B cell (primary cell): ENCODE measurements around the gene CYP4A22. TPM values are rescaled to one million over a fixed set of nuclear protein-coding genes. Genes with fewer than 3 reads are reported as not detected.

ENCODE experiments used
- ATAC-seq: fragments of 200-7000 bp; cut with Tn5 transposase; one replicate; pipeline ENCODE4 v1.10.0; 2021; ENCODE audit warnings: low read depth, mild to moderate bottlenecking, moderate number of reproducible peaks, moderate library complexity
- CTCF ChIA-PET: fragments of 350-600 bp; sonication (Branson Sonifier 250); formaldehyde crosslinking; loops from one replicate; lab custom pipeline; 2021; ENCODE audit warnings: antibody characterized with exemption, inconsistent platforms; lab: Charles Lee
- POLR2A ChIA-PET: fragments of 350-600 bp; sonication (Branson Sonifier 250); formaldehyde crosslinking; loops from one replicate; lab custom pipeline; 2021; ENCODE audit warnings: antibody characterized with exemption; lab: Charles Lee
- DNase-seq: peaks from one replicate; pipeline ENCODE4 v3.0.0; 2013
- H2AFZ ChIP-seq: 2 replicates; pipeline ENCODE4 v1.6.1; 2012; ENCODE audit warnings: mild to moderate bottlenecking, low read depth, low read length; ENCODE audit not compliant: insufficient read depth, poor library complexity, severe bottlenecking
- H3K27ac ChIP-seq, 2 donors: 1 replicate in 1 of 2; 2 replicates in 1 of 2; pipeline ENCODE4 v1.5.1; 2012 to 2013; ENCODE audit warnings: low read length in 2 of 2, mild to moderate bottlenecking in 2 of 2, moderate library complexity in 1 of 2
- H3K27me3 ChIP-seq, 4 experiments: fragments of 200-600 bp in 1 of 4; sonication (generic) in 1 of 4; replicated peaks in 1 of 4; 1 replicate in 2 of 4; 2 replicates in 2 of 4; pipeline versions ENCODE4 v1.6.1 to v1.7.0; 2013 to 2016; ENCODE audit warnings: low read length in 3 of 4, mild to moderate bottlenecking in 2 of 4, mixed read lengths in 1 of 4, moderate library complexity in 1 of 4; ENCODE audit not compliant: insufficient read depth in 4 of 4, control insufficient read depth in 3 of 4; ENCODE audit errors: control extremely low read depth in 1 of 4
- H3K36me3 ChIP-seq, 2 experiments: replicated peaks in 1 of 2; 1 replicate in 1 of 2; 2 replicates in 1 of 2; pipeline versions ENCODE4 v1.6.1 to v1.7.1; 2013; ENCODE audit warnings: low read length in 1 of 2; ENCODE audit not compliant: insufficient read depth in 2 of 2, control insufficient read depth in 1 of 2; ENCODE audit errors: control extremely low read depth in 1 of 2, extremely low read depth in 1 of 2
- H3K4me1 ChIP-seq, 2 donors: fragments of 200-600 bp in 1 of 2; sonication (generic) in 1 of 2; 1 replicate in 1 of 2; 2 replicates in 1 of 2; pipeline versions ENCODE4 v1.5.1 to v1.6.1; 2013 to 2017; ENCODE audit warnings: low read length in 2 of 2; ENCODE audit not compliant: control insufficient read depth in 2 of 2, insufficient read depth in 2 of 2
- H3K4me2 ChIP-seq: replicated peaks from 2 replicates; pipeline ENCODE3; 2012; ENCODE audit warnings: mild to moderate bottlenecking, low read depth, low read length; ENCODE audit not compliant: poor library complexity, severe bottlenecking
- H3K4me3 ChIP-seq, 5 experiments: fragments of 200-600 bp in 1 of 5; sonication (generic) in 1 of 5; 1 replicate in 3 of 5; 2 replicates in 2 of 5; pipeline versions ENCODE4 v1.5.1 to v1.7.0; 2011 to 2016; ENCODE audit warnings: low read length in 4 of 5, mild to moderate bottlenecking in 4 of 5, low read depth in 2 of 5, control low read depth in 1 of 5, moderate library complexity in 1 of 5; ENCODE audit not compliant: insufficient read depth in 1 of 5; ENCODE audit errors: control extremely low read depth in 1 of 5, extremely low read depth in 1 of 5
- H3K79me2 ChIP-seq: fragments of 200-600 bp; sonication (generic); one replicate; pipeline ENCODE4 v1.6.0; 2016; ENCODE audit warnings: low read length; ENCODE audit not compliant: control insufficient read depth, insufficient read depth
- H3K9ac ChIP-seq: fragments of 200-600 bp; sonication (generic); 2 replicates; pipeline ENCODE4 v1.6.1; 2017; ENCODE audit warnings: mild to moderate bottlenecking, low read length, moderate library complexity
- H3K9me3 ChIP-seq, 3 donors: one replicate each; pipeline versions ENCODE4 v1.6.1 to v1.7.1; 2013; ENCODE audit warnings: low read length in 2 of 3; ENCODE audit not compliant: control insufficient read depth in 2 of 3, insufficient read depth in 1 of 3; ENCODE audit errors: control extremely low read depth in 1 of 3
- H4K20me1 ChIP-seq: 2 replicates; pipeline ENCODE4 v1.6.0; 2012; ENCODE audit warnings: mild to moderate bottlenecking, low read length; ENCODE audit not compliant: insufficient read depth, control insufficient read depth, poor library complexity, severe bottlenecking
- H3K27ac Mint-ChIP-seq: one replicate; pipeline ENCODE4 v1.8.0; 2021; ENCODE audit warnings: mixed read lengths
- H3K27me3 Mint-ChIP-seq: one replicate; pipeline ENCODE4 v1.8.0; 2021; ENCODE audit warnings: mixed read lengths
- H3K4me1 Mint-ChIP-seq: one replicate; pipeline ENCODE4 v1.8.0; 2021; ENCODE audit warnings: mixed read lengths
- H3K4me3 Mint-ChIP-seq: one replicate; pipeline ENCODE4 v1.8.0; 2021; ENCODE audit warnings: mixed read lengths
- H3K9me3 Mint-ChIP-seq: one replicate; pipeline ENCODE4 v1.8.0; 2022; ENCODE audit warnings: mixed read lengths; ENCODE audit not compliant: insufficient read depth
- CTCF ChIP-seq: fragments of 200-600 bp; IDR thresholded peaks from one replicate; pipeline ENCODE4 v1.8.0; 2022; ENCODE audit warnings: antibody characterized with exemption, mild to moderate bottlenecking
- EZH2 ChIP-seq: IDR thresholded peaks from 2 replicates; pipeline ENCODE4 v1.6.1; 2012; ENCODE audit warnings: borderline replicate concordance, low read depth, mild to moderate bottlenecking, moderate library complexity, low read length; ENCODE audit not compliant: insufficient read depth, poor library complexity, severe bottlenecking
- WGBS: methylation state at CpG from one replicate; pipeline ENCODE4 v1.1.5; 2013; ENCODE audit warnings: missing lambda C conversion rate; ENCODE audit not compliant: insufficient coverage; 5-methylcytosine and 5-hydroxymethylcytosine counted together
- intact Hi-C: fragments of 100-400 bp; cut with micrococcal nuclease; formaldehyde crosslinking; loops from one replicate; pipeline ENCODE4 v1.10.0; 2022
- polyA plus RNA-seq: library from polyadenylated mRNA; depleted of rRNA; stranded (reverse); fragments of >200 nt; gene quantifications from 2 replicates; pipeline ENCODE4 v1.2.3, GENCODE V29; 2012
- total RNA-seq, 2 donors: library from RNA; stranded (reverse); fragments of 120-200 nt in 1 of 2; gene quantifications; 1 replicate in 1 of 2; 2 replicates in 1 of 2; pipeline versions ENCODE4 v1.2.3 to v1.2.4, GENCODE V29; 2013 to 2022

The CYP4A22 gene
- total and polyA plus RNA-seq, 2 donors (not counting 1 experiment from before 2014, with no cell fraction given) = not detected

GRCh38 chr1:47184822-47185677, 47.8 kb downstream of the CYP4A22 start:
- no peak overlapping the region for H3K27ac Mint-ChIP-seq
- Histone ChIP-seq H3K27ac (no peak overlapping the region), H3K4me3 (no peak overlapping the region), H2AFZ (no peak overlapping the region), H3K9me3 (peaks cover 0 to 7% (median 0%) of the 10 kb centered on the region in 3 donors), H4K20me1 (no peaks in the 10 kb centered on the region), H3K79me2 (no peaks in the 10 kb centered on the region), H3K27me3 (peaks cover 0 to 11% (median under 1%) of the 10 kb centered on the region in 4 experiments), H3K4me1 (no peaks in the 10 kb centered on the region), H3K9ac (no peak overlapping the region), H3K4me2 (no peak overlapping the region), H3K36me3 (no peaks in the 10 kb centered on the region)
- no peaks in the 10 kb centered on the region for H3K9me3 Mint-ChIP-seq
- intact Hi-C loops = no loop called here
- WGBS = 87% methylated on average over 12 of the region's 14 CpGs
- no peak for ATAC-seq
- POLR2A ChIA-PET = no interaction called here
- no peak for DNase-seq
- H3K4me3 Mint-ChIP-seq = no peak overlapping the region
- peaks cover 24% of the 10 kb centered on the region for H3K27me3 Mint-ChIP-seq
- no peaks in the 10 kb centered on the region for H3K4me1 Mint-ChIP-seq
- CTCF ChIA-PET = interaction anchor here (0.9 to 1.4 kb wide), 4 partner anchors 8 to 15 kb away, joined by 3 to 10 read pairs (median 4); no protein-coding TSS in a partner anchor
- no peak for TF ChIP-seq EZH2
- TF ChIP-seq CTCF = no peak
